Activated T-cell treated with anti-CD3 and anti-CD28 coated beads, Interleukin-2, amount 50 U/mL, for 72 hours (primary cell): ENCODE results near the gene TLE2. TPM values are rescaled to one million over a fixed set of nuclear protein-coding genes. Genes with fewer than 3 reads are reported as not detected.

ENCODE experiments used
- ATAC-seq, 2 donors: fragments of 150-1000 bp; cut with Tn5 transposase; replicated peaks in 1 of 2; 2 replicates each; pipeline ENCODE4 v1.10.0; 2021; ENCODE audit warnings: moderate library complexity in 2 of 2, mild to moderate bottlenecking in 1 of 2
- DNase-seq, 2 donors: peaks; one replicate each; pipeline ENCODE4 v3.0.0; 2021 to 2022; ENCODE audit warnings: mixed read lengths in 1 of 2
- H3K27ac Mint-ChIP-seq: one replicate; pipeline ENCODE4 v1.8.0; 2022; ENCODE audit warnings: mild to moderate bottlenecking, moderate library complexity, mixed read lengths
- H3K27me3 Mint-ChIP-seq: one replicate; pipeline ENCODE4 v1.8.0; 2022; ENCODE audit warnings: low read depth, mixed read lengths
- H3K36me3 Mint-ChIP-seq, 2 donors: one replicate each; pipeline ENCODE4 v1.8.0; 2022; ENCODE audit warnings: mixed read lengths in 2 of 2, mild to moderate bottlenecking in 1 of 2; ENCODE audit not compliant: insufficient read depth in 2 of 2
- H3K4me1 Mint-ChIP-seq: one replicate; pipeline ENCODE4 v1.8.0; 2022; ENCODE audit warnings: low read depth, mixed read lengths
- H3K4me3 Mint-ChIP-seq, 2 donors: one replicate each; pipeline ENCODE4 v1.8.0; 2022; ENCODE audit warnings: mild to moderate bottlenecking in 2 of 2, mixed read lengths in 2 of 2, moderate library complexity in 2 of 2
- H3K9me3 Mint-ChIP-seq, 2 donors: one replicate each; pipeline ENCODE4 v1.8.0; 2022; ENCODE audit warnings: mixed read lengths in 2 of 2
- total RNA-seq, 2 donors: library from RNA; stranded (reverse); gene quantifications; one replicate each; pipeline ENCODE4 v1.2.3, GENCODE V29; 2022

Gene TLE2
- total RNA-seq, 2 donors from 2014 or later = 12.4 to 16.5 TPM

- no peaks in the 10 kb centered on the region for H3K4me1 Mint-ChIP-seq
- no peaks in the 10 kb centered on the region for H3K36me3 Mint-ChIP-seq
- H3K9me3 Mint-ChIP-seq = no peaks in the 10 kb centered on the region
- H3K4me3 Mint-ChIP-seq = no peak overlapping the region
- H3K27me3 Mint-ChIP-seq = no peaks in the 10 kb centered on the region
- ATAC-seq (no peak), DNase-seq (no peak)
- H3K27ac Mint-ChIP-seq = no peak overlapping the region
These were observed 39.7 kb downstream of the TLE2 start for GRCh38 chr19:2989236-2989946.

- no peaks in the 10 kb centered on the region for H3K4me1 Mint-ChIP-seq
- no peak for DNase-seq
- no peaks in the 10 kb centered on the region for H3K9me3 Mint-ChIP-seq
- H3K36me3 Mint-ChIP-seq = no peaks in the 10 kb centered on the region
- H3K4me3 Mint-ChIP-seq = no peak overlapping the region
- H3K27me3 Mint-ChIP-seq = peaks cover 2% of the 10 kb centered on the region
- ATAC-seq = no peak
- H3K27ac Mint-ChIP-seq = no peak overlapping the region
These were observed 40.5 kb downstream of the TLE2 start for GRCh38 chr19:2988568-2988967.

- no peak for ATAC-seq
- no peak overlapping the region for H3K27ac Mint-ChIP-seq
These were observed 41.3 kb downstream of the TLE2 start for GRCh38 chr19:2987797-2988196.

GRCh38 chr19:2986951-2987524 is 42.0 kb downstream of the TLE2 start:
- no peaks in the 10 kb centered on the region for H3K4me1 Mint-ChIP-seq

More at GRCh38 chr19:2987797-2988196, 41.3 kb downstream of the TLE2 start:
- H3K27me3 Mint-ChIP-seq = peaks cover 9% of the 10 kb centered on the region
- H3K4me3 Mint-ChIP-seq = no peak overlapping the region
- DNase-seq = no peak
- H3K36me3 Mint-ChIP-seq = no peaks in the 10 kb centered on the region
- no peaks in the 10 kb centered on the region for H3K4me1 Mint-ChIP-seq
- no peaks in the 10 kb centered on the region for H3K9me3 Mint-ChIP-seq

GRCh38 chr19:2984215-2984528 is 44.9 kb downstream of the TLE2 start:
- no peaks in the 10 kb centered on the region for H3K36me3 Mint-ChIP-seq
- no peaks in the 10 kb centered on the region for H3K9me3 Mint-ChIP-seq
- no peaks in the 10 kb centered on the region for H3K4me1 Mint-ChIP-seq
- no peak overlapping the region for H3K4me3 Mint-ChIP-seq
- H3K27me3 Mint-ChIP-seq = peaks cover 20% of the 10 kb centered on the region
- DNase-seq (no peak), ATAC-seq (no peak)
- no peak overlapping the region for H3K27ac Mint-ChIP-seq

More at GRCh38 chr19:2986951-2987524, 42.0 kb downstream of the TLE2 start:
- H3K27me3 Mint-ChIP-seq = peaks cover 10% of the 10 kb centered on the region
- ATAC-seq = no peak
- no peak for DNase-seq
- no peak overlapping the region for H3K27ac Mint-ChIP-seq
- no peak overlapping the region for H3K4me3 Mint-ChIP-seq
- H3K9me3 Mint-ChIP-seq = no peaks in the 10 kb centered on the region
- no peaks in the 10 kb centered on the region for H3K36me3 Mint-ChIP-seq

GRCh38 chr19:2983351-2984214 is 45.5 kb downstream of the TLE2 start:
- no peaks in the 10 kb centered on the region for H3K9me3 Mint-ChIP-seq
- no peak overlapping the region for H3K4me3 Mint-ChIP-seq
- H3K4me1 Mint-ChIP-seq = no peaks in the 10 kb centered on the region
- no peak for ATAC-seq
- H3K36me3 Mint-ChIP-seq = no peaks in the 10 kb centered on the region
- peaks cover 20% of the 10 kb centered on the region for H3K27me3 Mint-ChIP-seq
- DNase-seq = no peak
- H3K27ac Mint-ChIP-seq = no peak overlapping the region

GRCh38 chr19:2982983-2983350 is 46.1 kb downstream of the TLE2 start:
- Mint-ChIP-seq H3K36me3 (no peaks in the 10 kb centered on the region), H3K9me3 (no peaks in the 10 kb centered on the region), H3K4me3 (no peak overlapping the region), H3K27ac (no peak overlapping the region), H3K4me1 (no peaks in the 10 kb centered on the region), H3K27me3 (peaks cover 20% of the 10 kb centered on the region)
- ATAC-seq = no peak
- DNase-seq = no peak

- ATAC-seq (no peak), DNase-seq (no peak)
- H3K27me3 Mint-ChIP-seq = peaks cover 20% of the 10 kb centered on the region
- H3K4me1 Mint-ChIP-seq = no peaks in the 10 kb centered on the region
- H3K9me3 Mint-ChIP-seq = no peaks in the 10 kb centered on the region
- H3K36me3 Mint-ChIP-seq = no peaks in the 10 kb centered on the region
- no peak overlapping the region for H3K4me3 Mint-ChIP-seq
- H3K27ac Mint-ChIP-seq = no peak overlapping the region
These were observed 46.5 kb downstream of the TLE2 start for GRCh38 chr19:2982561-2982960.

GRCh38 chr19:2981898-2982297 is 47.2 kb downstream of the TLE2 start:
- no peak for ATAC-seq
- Mint-ChIP-seq H3K36me3 (no peaks in the 10 kb centered on the region), H3K27ac (no peak overlapping the region), H3K9me3 (no peaks in the 10 kb centered on the region), H3K4me3 (no peak overlapping the region), H3K4me1 (peaks cover 4% of the 10 kb centered on the region), H3K27me3 (peaks cover 20% of the 10 kb centered on the region)
- DNase-seq = no peak

GRCh38 chr19:2978772-2979171 is 50.3 kb downstream of the TLE2 start:
- Mint-ChIP-seq H3K4me3 (no peak overlapping the region), H3K4me1 (peaks cover 19% of the 10 kb centered on the region), H3K36me3 (no peaks in the 10 kb centered on the region), H3K27ac (no peak overlapping the region), H3K9me3 (no peaks in the 10 kb centered on the region), H3K27me3 (peaks cover 20% of the 10 kb centered on the region)
- ATAC-seq (no peak), DNase-seq (no peak)

GRCh38 chr19:2978166-2978767 is 50.8 kb downstream of the TLE2 start:
- H3K27ac Mint-ChIP-seq = no peak overlapping the region

GRCh38 chr19:2977746-2978138 is 51.3 kb downstream of the TLE2 start:
- Mint-ChIP-seq H3K27me3 (peaks cover 11% of the 10 kb centered on the region), H3K36me3 (no peaks in the 10 kb centered on the region), H3K27ac (no peak overlapping the region), H3K9me3 (no peaks in the 10 kb centered on the region), H3K4me1 (peaks cover 19% of the 10 kb centered on the region), H3K4me3 (peak overlapping the region; percentile 93 to 98)
- DNase-seq = peak in 1 of 2 donors; percentile 6
- no peak for ATAC-seq

More at GRCh38 chr19:2978166-2978767, 50.8 kb downstream of the TLE2 start:
- Mint-ChIP-seq H3K9me3 (no peaks in the 10 kb centered on the region), H3K27me3 (peaks cover 15% of the 10 kb centered on the region), H3K36me3 (no peaks in the 10 kb centered on the region), H3K4me1 (peaks cover 19% of the 10 kb centered on the region), H3K4me3 (peak overlapping the region; percentile 93 to 98)
- DNase-seq (no peak), ATAC-seq (no peak)
